Activated CD4-positive, alpha-beta T cell treated with anti-CD3 and anti-CD28 coated beads for 24 hours (primary cell): ENCODE results near the gene VEZF1.

Experiments
- DNase-seq, 2 donors: peaks; one replicate each; pipeline ENCODE4 v3.0.0-alpha.2; 2020; ENCODE audit warnings: low read depth in 2 of 2

VEZF1 gene

DNA sequence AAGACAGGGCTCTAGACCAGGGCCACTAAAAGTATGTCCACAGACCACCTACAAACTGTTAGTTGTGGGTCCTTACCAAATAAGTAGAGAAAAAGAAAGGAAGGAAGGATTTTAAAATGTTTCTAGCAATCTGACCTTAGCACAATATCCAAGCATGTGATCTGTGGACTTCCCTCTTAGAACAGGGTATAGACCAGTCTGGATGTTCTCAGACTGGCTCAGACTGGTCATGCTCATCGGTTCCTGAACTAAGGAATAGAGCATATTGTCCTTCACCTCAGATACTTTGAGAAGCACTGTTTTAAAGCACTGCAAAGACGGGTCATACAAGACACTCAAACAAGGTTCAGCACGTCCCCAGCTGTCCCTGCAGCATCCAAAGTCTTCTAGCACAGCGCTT lies 58.7 kb downstream of the VEZF1 start:
- DNase-seq: no peak

DNA sequence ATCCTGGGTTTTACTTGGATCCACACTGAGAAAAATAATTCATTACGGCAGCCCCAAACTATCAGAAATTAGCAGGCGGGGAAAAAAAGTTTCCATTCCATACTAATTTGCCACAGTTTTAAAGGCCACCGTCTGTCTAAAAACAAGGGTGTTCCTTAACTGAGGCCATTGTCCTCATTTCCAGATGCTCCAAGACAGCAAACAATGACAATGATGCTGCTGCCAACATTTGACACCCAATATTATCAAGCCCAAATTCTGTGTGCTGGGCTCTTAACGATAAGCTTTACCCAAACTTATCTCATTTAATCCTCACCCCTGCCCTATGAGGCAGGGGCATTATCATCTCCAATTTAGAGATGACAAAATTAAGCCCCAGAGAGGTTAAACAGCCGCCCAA lies 59.1 kb downstream of the VEZF1 start:
- DNase-seq: no peak

DNA sequence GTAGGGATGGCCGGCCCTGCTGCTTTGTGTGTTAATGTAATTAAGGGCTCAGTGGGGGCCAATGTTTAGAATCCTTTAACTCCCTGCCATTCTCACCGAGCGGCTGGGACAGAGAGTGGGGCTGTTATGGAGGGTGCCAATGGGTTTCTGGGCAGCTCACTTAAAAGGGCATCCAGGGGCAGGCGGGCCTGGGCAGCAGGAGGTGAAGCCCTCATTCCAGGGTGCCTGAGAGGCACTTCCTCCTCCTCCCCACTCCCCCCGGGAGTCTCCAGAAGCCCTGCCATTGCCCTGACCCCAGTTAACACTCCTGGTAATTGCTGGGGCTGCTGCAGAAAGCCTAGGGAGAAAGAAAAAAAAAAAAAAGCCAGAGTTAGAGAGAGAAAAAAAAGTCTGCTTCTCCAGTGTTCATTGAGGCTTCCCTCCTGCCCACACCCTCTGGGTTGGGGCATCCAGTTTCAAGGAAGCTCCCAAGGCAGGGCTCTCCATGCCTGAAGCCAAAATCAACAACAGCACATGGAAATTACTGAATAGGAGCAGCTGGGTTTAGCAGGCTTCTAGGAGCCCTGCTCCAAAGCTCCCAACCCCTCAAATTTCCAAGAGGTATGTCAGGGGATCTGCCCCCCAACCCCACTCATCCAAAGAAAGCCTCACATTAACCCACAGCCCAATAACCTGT lies 60.9 kb downstream of the VEZF1 start:
- DNase-seq: no peak

DNA sequence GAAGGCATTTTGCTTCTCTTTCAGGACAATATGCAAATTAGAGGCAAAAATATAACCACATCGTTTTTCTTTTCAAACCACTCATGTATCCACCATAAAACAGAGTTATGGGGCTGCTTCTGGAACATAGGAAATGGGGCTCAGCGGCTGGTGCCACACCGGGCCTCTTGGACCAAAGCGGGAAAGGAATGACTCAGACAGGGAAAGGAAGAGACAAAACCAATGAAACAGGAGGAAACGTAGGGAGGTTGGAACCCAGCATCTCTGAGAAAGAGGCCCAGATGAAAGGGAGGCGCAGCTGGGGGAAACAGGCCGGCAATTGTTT lies 61.4 kb downstream of the VEZF1 start:
- DNase-seq: no peak

DNA sequence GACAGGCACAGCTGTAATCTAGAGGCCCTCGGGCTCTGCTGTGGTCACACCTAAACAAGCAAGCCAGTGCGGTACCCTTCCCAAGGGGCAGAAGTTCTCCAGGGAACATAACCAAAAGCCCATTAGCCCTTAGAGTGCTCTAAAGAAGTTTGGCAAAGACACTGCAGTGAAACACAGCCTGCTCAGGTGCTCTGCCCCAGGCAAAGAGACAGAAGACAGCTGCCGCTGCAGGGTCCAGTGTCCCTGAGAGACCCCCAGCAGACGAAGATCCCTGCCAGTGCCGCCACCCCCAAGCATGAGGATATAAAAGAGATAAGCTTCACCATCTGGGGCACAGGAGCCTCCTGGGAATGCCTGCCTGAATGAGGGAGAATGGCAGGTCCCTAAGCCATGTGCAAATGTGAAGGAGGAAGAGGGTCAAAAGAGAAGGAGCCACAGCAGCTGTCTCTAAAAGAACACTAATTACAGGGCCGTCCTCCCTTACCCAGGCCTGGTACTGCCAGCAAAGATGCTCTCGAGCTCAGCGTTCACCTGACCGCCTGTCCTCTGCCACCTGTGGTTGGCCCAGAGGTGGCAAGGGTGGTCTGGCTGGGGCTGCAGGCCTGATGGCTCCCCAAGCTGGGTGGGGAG lies 62.6 kb downstream of the VEZF1 start:
- DNase-seq: no peak

DNA sequence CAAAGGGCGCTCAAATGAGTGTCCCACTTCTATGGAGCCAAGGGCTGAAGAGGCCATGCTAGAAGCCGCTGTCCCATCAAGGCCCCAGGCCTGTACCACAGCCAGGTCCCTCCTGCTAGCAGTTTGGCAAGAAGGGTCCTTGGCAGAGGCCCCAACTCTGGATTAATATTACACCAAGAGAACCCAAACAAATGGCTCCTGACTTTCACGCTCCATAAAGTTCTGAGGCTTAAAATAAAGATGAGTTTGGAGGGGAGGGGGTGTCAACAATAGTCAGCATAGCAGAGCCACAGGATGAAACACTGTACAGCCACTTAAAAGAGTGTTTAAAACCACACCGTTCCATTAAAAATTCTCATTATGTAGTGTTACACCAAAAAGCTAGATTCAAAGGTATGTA lies 63.4 kb downstream of the VEZF1 start:
- DNase-seq: no peak
